K562 (cell line): ENCODE data around the gene BEST2. TPM values are rescaled to one million over a fixed set of nuclear protein-coding genes. Genes with fewer than 3 reads are reported as not detected.

ENCODE experiments used
- CBX1 ChIP-seq: sonication (generic); IDR thresholded peaks from 2 replicates; pipeline ENCODE4 v1.6.1; 2016; ENCODE audit warnings: antibody characterized with exemption, low read depth, mild to moderate bottlenecking
- CBX5 ChIP-seq: IDR thresholded peaks from 2 replicates; pipeline ENCODE4 v1.6.1; 2014; ENCODE audit warnings: low read depth, borderline replicate concordance
- FOXP1 ChIP-seq: sonication (generic); formaldehyde crosslinking; IDR thresholded peaks from 2 replicates; pipeline ENCODE4 v1.8.0; 2022; ENCODE audit warnings: mild to moderate bottlenecking, missing genetic modification reagents
- L3MBTL2 ChIP-seq: fragments of 450-650 bp; IDR thresholded peaks from 2 replicates; pipeline ENCODE4 v1.6.1; 2016; ENCODE audit warnings: mild to moderate bottlenecking, moderate library complexity
- MEF2A ChIP-seq: IDR thresholded peaks from 2 replicates; pipeline ENCODE4 v1.6.1; 2011; ENCODE audit warnings: low read depth, mild to moderate bottlenecking, low read length, moderate library complexity; ENCODE audit not compliant: control insufficient read depth
- NCOA1 ChIP-seq: fragments of 450-650 bp; IDR thresholded peaks from 2 replicates; pipeline ENCODE4 v1.6.1; 2016; ENCODE audit warnings: low read depth
- NUFIP1 ChIP-seq: fragments of 450-650 bp; IDR thresholded peaks from 2 replicates; pipeline ENCODE4 v1.6.1; 2018; ENCODE audit not compliant: partially characterized antibody
- PHTF2 ChIP-seq: fragments of 250-450 bp; sonication (Bioruptor Pico); IDR thresholded peaks from 2 replicates; pipeline ENCODE4 v1.5.0; 2021; ENCODE audit warnings: mild to moderate bottlenecking
- SMARCC2 ChIP-seq: fragments of 450-650 bp; IDR thresholded peaks from 2 replicates; pipeline ENCODE4 v1.6.1; 2017; ENCODE audit warnings: antibody characterized with exemption, moderate library complexity, mild to moderate bottlenecking, low read depth
- SUPT5H ChIP-seq: fragments of 450-650 bp; IDR thresholded peaks from 2 replicates; pipeline ENCODE4 v1.6.1; 2016
- polyA plus RNA-seq, 8 experiments: library from polyadenylated mRNA; depleted of rRNA in 4 of 8; stranded (reverse) in 5 of 8; unstranded in 3 of 8; fragments of >200 nt; fragmentation: Nextera tagmentation in 2 of 8; fragmentation: Illumina TruSeq in 1 of 8; extraction: Ambion mirVana in 2 of 8; extraction: Trizol in 1 of 8; gene quantifications; 2 replicates each; pipeline versions ENCODE4 v1.2.1 to v1.2.3, GENCODE V29; 2011 to 2014; ENCODE audit warnings: inconsistent platforms in 1 of 8, missing spikeins in 1 of 8
- total RNA-seq, 7 experiments: library from RNA; depleted of rRNA in 6 of 7; stranded (reverse); fragments of >200 nt in 6 of 7; fragmentation: Illumina TruSeq in 2 of 7; extraction: Trizol in 2 of 7; gene quantifications; 2 replicates each; pipeline versions ENCODE4 v1.2.1 to v1.2.3, GENCODE V29; 2011 to 2021; ENCODE audit warnings: low replicate concordance in 1 of 7
- TF ChIP-seq, protein P1 (sequence below), 2 experiments: fragments of 450-650 bp; IDR thresholded peaks; 2 replicates each; pipeline ENCODE4 v1.6.1; 2016; ENCODE audit warnings: mild to moderate bottlenecking in 2 of 2, borderline replicate concordance in 1 of 2, low read depth in 1 of 2, moderate library complexity in 1 of 2
- TF ChIP-seq, protein P2 (sequence below): fragments of 200-800 bp; sonication (Bioruptor generic); IDR thresholded peaks from 2 replicates; pipeline ENCODE4 v1.6.1; 2016; ENCODE audit warnings: missing genetic modification characterization, missing compliant biosample characterization
- TF ChIP-seq, protein P3 (sequence below): fragments of 450-650 bp; IDR thresholded peaks from 2 replicates; pipeline ENCODE4 v1.6.1; 2016; ENCODE audit warnings: antibody characterized with exemption

BEST2 gene
- total and polyA plus RNA-seq, 9 of the 15 experiments (the other 6 are each of a cell fraction or from before 2014, with no cell fraction given) = not detected

DNA sequence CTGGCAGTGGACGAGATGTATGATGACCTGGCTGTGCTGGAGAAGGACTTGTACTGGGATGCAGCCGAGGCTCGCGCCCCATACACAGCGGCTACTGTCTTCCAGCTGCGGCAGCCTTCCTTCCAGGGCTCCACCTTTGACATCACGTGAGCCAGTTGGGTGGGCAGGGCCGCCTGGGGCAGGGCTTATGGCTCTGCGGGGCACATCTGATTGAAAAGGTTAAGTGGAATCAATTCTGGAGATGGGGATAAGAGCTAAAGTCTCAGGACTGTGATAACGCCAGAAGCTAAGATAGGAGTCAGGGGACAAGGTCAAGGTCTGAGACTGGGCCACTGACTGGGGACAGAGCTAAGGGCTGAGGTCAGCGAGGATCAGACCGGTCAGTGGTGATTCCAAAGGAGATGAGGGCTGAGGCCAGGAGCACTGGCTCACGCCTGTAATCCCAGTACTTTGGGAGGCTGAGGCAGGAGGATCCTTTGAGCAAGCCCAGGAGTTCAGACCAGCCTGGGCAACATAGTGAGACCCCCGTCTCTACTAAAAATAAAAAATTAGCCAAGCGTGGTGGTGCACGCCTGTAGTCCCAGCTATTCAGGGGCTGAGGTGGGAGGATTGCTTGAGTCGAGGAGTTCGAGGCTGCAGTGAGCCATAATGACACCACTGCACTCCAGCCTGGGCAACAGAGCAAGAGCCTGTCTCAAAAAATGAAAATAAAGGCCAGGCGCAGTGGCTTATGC lies 4.7 kb downstream of the BEST2 start (continued):
- no peak for TF ChIP-seq NUFIP1
- no peak for TF ChIP-seq FOXP1 (CRISPR knock-in tag)
- TF ChIP-seq, protein P1, sequence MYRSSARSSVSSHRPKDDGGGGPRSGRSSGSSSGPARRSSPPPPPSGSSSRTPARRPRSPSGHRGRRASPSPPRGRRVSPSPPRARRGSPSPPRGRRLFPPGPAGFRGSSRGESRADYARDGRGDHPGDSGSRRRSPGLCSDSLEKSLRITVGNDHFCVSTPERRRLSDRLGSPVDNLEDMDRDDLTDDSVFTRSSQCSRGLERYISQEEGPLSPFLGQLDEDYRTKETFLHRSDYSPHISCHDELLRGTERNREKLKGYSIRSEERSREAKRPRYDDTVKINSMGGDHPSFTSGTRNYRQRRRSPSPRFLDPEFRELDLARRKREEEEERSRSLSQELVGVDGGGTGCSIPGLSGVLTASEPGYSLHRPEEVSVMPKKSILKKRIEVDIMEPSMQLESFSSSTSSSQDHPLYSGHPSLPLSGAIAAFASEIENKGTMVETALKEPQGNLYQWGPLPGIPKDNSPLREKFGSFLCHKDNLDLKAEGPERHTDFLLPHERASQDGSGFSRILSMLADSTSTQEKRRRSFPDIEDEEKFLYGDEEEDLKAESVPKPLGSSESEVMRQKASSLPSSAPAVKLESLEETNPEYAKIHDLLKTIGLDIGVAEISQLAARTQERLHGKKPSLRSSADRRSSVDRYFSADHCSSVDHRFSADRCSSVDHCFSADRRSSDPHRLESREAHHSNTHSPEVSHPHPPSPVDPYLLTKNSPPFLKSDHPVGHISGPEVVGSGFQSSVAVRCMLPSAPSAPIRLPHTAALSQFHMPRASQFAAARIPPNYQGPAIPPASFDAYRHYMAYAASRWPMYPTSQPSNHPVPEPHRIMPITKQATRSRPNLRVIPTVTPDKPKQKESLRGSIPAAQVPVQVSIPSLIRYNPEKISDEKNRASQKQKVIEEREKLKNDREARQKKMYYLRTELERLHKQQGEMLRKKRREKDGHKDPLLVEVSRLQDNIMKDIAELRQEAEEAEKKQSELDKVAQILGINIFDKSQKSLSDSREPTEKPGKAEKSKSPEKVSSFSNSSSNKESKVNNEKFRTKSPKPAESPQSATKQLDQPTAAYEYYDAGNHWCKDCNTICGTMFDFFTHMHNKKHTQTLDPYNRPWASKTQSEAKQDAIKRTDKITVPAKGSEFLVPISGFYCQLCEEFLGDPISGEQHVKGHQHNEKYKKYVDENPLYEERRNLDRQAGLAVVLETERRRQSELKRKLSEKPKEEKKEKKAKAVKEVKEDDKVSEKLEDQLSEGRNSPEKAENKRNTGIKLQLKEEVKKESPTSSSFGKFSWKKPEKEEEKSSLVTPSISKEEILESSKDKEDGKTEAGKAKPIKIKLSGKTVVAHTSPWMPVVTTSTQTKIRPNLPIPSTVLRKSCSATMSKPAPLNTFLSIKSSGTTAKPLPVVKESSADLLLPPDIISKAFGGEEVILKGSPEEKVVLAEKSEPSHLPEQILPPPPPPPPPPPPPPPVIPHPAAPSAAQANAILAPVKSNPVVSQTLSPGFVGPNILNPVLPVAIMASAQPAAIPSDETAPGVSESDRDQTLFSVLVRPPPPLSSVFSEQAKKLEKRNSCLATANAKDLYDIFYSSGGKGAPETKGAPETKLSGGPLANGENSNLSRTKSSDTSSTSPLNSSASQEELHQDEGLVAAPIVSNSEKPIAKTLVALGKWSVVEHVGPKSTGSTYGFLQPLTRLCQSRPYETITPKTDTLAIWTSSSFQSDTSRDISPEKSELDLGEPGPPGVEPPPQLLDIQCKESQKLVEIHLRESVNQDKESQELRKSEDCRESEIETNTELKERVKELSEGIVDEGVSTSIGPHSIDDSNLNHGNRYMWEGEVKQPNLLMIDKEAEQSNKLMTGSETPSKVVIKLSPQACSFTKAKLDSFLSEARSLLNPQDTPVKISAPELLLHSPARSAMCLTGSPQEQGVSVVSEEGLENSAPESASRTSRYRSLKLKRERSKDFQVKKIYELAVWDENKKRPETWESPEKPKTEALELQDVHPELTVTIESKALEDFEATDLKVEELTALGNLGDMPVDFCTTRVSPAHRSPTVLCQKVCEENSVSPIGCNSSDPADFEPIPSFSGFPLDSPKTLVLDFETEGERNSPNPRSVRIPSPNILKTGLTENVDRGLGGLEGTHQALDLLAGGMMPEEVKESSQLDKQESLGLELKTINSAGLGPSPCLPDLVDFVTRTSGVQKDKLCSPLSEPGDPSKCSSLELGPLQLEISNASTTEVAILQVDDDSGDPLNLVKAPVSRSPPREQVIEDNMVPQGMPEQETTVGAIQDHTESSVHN (IDR thresholded peaks at IDR 0.05; ENCODE audit: borderline replicate concordance in 1 of 2, low read depth in 1 of 2) = no peak
- no peak for TF ChIP-seq MEF2A
- no peak for TF ChIP-seq SMARCC2
- no peak for TF ChIP-seq PHTF2
- no peak for TF ChIP-seq CBX1
- TF ChIP-seq, protein P2, sequence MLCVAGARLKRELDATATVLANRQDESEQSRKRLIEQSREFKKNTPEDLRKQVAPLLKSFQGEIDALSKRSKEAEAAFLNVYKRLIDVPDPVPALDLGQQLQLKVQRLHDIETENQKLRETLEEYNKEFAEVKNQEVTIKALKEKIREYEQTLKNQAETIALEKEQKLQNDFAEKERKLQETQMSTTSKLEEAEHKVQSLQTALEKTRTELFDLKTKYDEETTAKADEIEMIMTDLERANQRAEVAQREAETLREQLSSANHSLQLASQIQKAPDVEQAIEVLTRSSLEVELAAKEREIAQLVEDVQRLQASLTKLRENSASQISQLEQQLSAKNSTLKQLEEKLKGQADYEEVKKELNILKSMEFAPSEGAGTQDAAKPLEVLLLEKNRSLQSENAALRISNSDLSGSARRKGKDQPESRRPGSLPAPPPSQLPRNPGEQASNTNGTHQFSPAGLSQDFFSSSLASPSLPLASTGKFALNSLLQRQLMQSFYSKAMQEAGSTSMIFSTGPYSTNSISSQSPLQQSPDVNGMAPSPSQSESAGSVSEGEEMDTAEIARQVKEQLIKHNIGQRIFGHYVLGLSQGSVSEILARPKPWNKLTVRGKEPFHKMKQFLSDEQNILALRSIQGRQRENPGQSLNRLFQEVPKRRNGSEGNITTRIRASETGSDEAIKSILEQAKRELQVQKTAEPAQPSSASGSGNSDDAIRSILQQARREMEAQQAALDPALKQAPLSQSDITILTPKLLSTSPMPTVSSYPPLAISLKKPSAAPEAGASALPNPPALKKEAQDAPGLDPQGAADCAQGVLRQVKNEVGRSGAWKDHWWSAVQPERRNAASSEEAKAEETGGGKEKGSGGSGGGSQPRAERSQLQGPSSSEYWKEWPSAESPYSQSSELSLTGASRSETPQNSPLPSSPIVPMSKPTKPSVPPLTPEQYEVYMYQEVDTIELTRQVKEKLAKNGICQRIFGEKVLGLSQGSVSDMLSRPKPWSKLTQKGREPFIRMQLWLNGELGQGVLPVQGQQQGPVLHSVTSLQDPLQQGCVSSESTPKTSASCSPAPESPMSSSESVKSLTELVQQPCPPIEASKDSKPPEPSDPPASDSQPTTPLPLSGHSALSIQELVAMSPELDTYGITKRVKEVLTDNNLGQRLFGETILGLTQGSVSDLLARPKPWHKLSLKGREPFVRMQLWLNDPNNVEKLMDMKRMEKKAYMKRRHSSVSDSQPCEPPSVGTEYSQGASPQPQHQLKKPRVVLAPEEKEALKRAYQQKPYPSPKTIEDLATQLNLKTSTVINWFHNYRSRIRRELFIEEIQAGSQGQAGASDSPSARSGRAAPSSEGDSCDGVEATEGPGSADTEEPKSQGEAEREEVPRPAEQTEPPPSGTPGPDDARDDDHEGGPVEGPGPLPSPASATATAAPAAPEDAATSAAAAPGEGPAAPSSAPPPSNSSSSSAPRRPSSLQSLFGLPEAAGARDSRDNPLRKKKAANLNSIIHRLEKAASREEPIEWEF = no peak
- TF ChIP-seq NCOA1 = no peak
- TF ChIP-seq SUPT5H = no peak
- TF ChIP-seq, protein P3, sequence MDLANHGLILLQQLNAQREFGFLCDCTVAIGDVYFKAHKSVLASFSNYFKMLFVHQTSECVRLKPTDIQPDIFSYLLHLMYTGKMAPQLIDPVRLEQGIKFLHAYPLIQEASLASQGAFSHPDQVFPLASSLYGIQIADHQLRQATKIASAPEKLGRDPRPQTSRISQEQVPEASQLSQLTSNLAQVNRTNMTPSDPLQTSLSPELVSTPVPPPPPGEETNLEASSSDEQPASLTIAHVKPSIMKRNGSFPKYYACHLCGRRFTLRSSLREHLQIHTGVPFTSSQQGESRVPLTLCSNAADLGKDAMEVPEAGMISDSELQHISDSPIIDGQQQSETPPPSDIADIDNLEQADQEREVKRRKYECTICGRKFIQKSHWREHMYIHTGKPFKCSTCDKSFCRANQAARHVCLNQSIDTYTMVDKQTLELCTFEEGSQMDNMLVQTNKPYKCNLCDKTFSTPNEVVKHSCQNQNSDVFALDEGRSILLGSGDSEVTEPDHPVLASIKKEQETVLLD = no peak
- TF ChIP-seq L3MBTL2 = no peak
- no peak for TF ChIP-seq CBX5
